Astrocyte of the spinal cord (primary cell): Measurements from ENCODE around the gene KIF17.

Experiments
- DNase-seq: peaks from one replicate; pipeline ENCODE4 v3.0.0; 2011; ENCODE audit warnings: low read depth, low spot score
- H3K4me3 ChIP-seq: 2 replicates; pipeline ENCODE4 v1.5.1; 2011; ENCODE audit warnings: low read depth, mild to moderate bottlenecking, low read length, moderate library complexity
- in situ Hi-C: cut with HindIII; loops from 2 replicates; pipeline ENCODE4 v1.10.0; 2017; ENCODE audit warnings: low sequenced_read_pairs
- TF ChIP-seq, protein P1 (sequence below): IDR thresholded peaks from 2 replicates; pipeline ENCODE4 v1.5.1; 2012; ENCODE audit warnings: low read depth, mild to moderate bottlenecking, low read length, inconsistent platforms

Gene KIF17

DNA sequence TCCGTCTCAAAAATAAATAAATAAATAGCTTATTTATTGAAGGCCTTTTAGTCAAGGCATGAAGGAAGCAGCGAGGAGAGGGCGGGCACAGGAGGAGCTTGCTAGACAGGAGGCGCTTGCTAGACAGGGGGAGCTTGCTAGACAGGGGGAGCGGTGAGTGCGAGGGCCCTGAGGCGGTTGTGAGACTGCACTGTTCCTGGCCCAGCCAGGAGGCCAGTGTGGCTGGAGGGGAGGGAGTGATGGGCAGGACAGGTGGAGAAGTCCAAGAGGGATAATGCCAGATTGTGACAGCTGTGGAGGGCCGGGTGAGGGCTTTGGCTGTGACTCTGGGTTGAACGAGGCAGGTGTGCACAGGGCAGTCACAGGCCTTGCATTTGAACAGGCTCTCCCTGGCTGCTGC, 18.2 kb downstream of the KIF17 start:
- in situ Hi-C loops, result no loop called here
- TF ChIP-seq, protein P1, sequence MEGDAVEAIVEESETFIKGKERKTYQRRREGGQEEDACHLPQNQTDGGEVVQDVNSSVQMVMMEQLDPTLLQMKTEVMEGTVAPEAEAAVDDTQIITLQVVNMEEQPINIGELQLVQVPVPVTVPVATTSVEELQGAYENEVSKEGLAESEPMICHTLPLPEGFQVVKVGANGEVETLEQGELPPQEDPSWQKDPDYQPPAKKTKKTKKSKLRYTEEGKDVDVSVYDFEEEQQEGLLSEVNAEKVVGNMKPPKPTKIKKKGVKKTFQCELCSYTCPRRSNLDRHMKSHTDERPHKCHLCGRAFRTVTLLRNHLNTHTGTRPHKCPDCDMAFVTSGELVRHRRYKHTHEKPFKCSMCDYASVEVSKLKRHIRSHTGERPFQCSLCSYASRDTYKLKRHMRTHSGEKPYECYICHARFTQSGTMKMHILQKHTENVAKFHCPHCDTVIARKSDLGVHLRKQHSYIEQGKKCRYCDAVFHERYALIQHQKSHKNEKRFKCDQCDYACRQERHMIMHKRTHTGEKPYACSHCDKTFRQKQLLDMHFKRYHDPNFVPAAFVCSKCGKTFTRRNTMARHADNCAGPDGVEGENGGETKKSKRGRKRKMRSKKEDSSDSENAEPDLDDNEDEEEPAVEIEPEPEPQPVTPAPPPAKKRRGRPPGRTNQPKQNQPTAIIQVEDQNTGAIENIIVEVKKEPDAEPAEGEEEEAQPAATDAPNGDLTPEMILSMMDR, result no peak
- no peak for DNase-seq
- H3K4me3 ChIP-seq, result no peak overlapping the region

DNA sequence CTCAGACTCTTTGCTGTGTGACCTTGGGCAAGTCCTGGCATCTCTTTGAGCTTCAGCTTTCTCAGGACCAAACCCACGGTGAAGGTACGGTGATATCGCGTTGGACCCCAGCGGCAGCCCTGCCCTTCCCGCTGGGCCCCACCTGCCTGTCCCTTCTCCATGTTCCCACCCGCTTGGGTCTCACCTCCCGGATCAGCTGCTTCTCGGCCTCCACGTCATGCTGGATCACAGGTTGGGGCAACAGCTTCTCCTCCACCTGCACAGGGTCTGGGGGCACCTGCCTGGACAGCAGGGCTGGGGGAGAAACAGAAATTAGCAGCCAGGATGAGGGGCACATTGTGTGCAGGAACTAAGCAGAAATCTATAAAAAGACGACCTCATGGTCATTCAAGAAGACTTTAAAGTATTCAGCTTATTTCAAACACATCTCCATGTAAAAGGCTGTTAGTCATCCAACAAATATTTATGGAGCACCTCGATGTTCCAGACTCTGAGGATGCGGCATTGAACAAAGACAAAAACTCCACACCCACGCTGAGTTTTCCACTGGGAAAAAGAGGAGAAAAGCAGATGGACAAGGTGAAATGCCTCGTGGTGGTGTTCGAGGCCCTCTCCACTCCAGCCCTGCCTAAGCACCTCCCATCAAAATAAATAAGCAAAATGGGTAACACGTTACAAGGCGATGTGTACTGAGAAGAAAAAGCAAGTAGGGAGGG, 19.5 kb downstream of the KIF17 start:
- no peak overlapping the region for H3K4me3 ChIP-seq
- DNase-seq, result peak; percentile 66
- TF ChIP-seq, protein P1, result no peak
- in situ Hi-C loops, result no loop called here

DNA sequence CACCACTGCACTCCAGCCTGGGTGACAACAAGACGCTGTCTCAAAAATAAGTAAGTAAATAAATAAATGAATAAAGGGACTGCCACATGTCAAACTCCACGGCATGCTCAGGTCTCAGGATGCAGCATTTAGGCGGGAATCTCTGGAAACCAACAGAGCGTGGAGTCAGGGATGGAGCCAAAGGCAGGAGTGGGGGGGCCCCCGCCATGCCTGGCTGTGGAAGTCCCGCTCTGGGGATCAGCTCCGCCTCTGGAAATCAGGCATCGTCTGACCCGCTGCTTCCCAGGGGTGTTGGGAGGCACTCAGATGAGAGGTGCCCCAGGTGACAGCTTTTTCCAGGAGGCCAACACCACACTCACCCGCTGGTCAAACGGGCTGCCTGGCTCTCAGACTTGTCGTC, 20.2 kb downstream of the KIF17 start:
- TF ChIP-seq, protein P1, result no peak
- DNase-seq, result no peak
- no peak overlapping the region for H3K4me3 ChIP-seq
- in situ Hi-C loops, result no loop called here

DNA sequence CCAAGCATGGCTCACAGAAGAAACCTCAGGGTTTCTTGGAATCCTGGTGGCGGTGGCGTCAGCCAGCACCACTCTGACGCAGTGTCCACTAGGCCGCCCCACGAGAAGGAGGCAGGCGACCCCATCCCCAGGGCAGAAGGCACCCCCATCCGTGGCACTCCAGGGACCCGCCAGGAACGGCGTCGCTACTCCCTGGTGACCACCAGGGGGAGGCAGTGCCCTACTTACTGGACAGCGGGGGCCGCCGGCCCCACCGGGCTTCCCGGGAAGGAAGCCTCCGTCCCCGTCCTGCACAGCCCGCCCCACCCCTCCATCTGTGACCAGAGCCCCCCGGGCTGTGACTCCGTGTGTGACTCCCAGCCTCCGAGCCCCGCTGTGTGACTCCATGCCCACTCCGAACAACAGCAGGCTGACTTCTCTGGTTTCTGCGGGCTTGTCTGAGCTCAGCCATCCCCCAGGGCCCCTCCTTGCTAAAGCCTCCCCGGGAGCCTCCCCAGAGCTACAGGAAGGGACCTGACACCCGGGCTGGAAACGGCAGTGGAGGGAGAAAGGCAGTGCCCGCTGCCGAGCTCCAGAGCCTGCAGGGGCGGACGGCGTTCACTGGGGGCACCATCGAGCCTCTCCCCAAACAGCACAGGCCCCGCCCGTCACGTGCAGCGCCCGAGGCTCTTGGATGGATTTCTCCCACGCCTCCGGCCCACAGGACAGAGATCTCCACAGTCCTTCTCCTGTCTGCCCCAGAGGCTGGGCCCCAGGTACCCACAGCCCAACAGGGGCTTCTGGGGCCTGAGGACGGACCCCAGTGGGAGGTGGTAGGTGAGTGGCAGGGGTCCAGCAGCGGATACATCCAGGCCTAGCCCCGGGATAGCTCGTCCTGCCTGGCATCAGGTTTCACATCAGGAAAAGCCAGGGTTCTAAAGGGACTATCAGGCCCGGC, 21.1 kb downstream of the KIF17 start:
- H3K4me3 ChIP-seq, result peak overlapping the region; percentile 55
- TF ChIP-seq, protein P1, result peak; percentile 87
- DNase-seq, result peak; percentile 93
- in situ Hi-C loops, result no loop called here

DNA sequence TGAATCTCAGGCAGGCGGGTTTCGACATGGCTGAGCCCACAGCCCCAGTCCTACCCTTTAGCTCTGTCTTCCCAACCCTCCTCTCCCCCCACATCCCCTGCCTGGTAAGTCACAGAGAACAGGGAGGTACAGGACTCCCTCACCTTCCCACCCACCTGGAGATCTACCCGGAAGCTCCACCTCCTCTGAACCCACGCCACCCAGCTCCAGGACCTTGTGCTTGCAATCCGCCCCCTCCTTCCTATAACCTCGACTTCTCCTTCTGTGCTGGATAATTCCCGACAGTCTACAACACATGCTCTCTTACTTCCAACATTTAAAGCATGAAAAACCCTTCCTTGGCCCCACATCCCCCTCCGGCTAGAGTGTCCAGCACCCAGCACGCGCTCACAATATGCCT, 22.3 kb downstream of the KIF17 start:
- no peak overlapping the region for H3K4me3 ChIP-seq
- TF ChIP-seq, protein P1, result no peak
- in situ Hi-C loops, result no loop called here
- no peak for DNase-seq

DNA sequence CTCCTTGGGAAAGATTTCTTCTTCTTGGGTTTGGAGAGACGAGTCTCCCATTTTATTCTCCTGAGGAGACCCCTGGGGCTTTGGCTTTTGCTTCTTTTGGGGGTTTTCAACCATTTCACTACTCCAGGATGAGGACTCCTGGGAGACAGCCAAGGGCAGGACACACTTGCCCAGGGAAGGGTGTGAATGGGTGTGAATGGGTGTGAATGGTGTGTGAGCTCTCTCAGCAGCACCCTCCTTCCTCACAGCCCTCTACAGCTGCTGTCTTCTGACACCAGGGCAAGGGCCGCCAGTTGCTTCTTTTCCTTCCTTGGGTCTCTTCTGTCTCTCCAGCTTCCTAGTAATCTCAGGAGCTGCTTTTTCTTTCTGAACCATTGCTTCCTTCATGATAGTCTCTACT, 24.2 kb downstream of the KIF17 start:
- no peak for DNase-seq
- TF ChIP-seq, protein P1, result no peak
- in situ Hi-C loops, result no loop called here
- H3K4me3 ChIP-seq, result no peak overlapping the region
